Measurements from ENCODE around the gene CACNA2D2. TPM values are rescaled to one million over a fixed set of nuclear protein-coding genes. Genes with fewer than 3 reads are reported as not detected.

The CACNA2D2 gene
- total RNA-seq, 2 experiments from 2014 or later = 0.56 to 1.1 TPM

DNA sequence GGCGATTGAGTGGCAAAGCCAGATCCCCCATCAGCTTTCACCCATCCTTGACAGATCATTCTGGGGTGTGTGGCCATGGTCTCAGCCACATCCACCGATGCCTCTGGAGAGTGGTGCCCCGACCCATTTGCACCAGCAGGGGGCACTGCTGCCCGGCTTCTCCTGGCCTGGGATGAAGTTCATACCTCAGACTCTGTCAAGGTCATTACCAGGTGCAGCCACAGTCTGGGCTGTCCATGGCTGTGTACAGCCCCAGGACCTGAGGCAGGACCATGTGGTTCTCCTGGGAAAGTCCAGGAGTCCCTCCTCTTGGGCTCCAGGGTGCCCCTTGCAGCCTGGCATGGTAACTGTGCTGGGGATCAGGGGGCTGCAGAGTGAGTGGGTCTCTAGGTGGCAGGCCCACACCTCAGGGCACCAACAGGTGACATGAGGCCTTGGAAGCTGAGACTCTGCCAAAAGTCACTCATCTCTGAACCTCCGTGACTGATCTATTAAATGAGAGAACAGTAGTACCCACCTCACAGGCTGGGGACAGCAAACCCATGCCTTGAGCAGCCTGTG lies 67.2 kb downstream of the CACNA2D2 start:
- H3K27me3 Mint-ChIP-seq = no peaks in the 10 kb centered on the region
- CTCF ChIA-PET = interaction anchor here (0.5 to 5.8 kb wide), 15 partner anchors 10 to 131 kb away, joined by 3 to 79 read pairs (median 4); partner anchors contain the start of genes C3orf18, CACNA2D2, CYB561D2 and NPRL2
- ATAC-seq (peak; percentile 97), DNase-seq (peak; percentile 85)
- H3K27ac Mint-ChIP-seq = no peak overlapping the region
- H3K9me3 Mint-ChIP-seq (ENCODE audit: low read depth) = no peaks in the 10 kb centered on the region
- no peak overlapping the region for H3K4me3 Mint-ChIP-seq
- H3K4me1 Mint-ChIP-seq = no peaks in the 10 kb centered on the region
- no peaks in the 10 kb centered on the region for H3K36me3 Mint-ChIP-seq

DNA sequence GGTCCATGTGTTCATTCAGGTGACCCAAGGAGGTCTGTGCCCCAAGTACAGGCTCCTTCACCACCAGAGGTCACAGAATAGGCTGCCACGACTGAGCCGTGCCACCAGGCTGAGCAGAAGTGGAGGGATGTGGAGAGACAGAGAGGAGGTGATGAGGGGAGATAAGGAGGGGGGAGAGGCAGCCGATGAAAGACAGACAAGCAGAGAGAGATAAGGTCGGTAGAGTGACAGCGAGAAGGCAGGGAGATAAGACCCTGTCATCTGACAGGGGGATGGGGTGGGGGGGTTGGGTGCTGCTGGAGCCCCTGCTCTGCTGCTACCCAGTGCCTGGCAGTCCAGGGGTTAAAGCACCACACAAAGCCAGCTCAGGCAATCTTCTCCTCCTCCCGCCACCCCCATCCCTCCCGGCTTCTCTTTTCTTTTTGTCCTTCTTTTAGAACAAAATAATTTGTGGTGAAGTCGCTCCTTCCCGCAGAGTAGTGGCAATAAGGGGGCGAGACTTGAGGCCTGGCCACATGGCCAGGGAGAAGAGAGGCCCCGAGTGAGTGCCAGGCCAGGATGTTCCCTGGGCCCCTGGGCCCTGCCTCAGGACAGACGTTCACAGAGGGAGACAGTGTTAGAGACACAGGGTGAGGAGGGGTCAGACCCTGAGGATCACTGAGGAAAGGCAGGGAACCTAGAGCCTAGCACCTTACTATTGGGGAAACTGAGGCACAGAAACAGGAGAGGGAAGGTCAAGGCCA lies 67.9 kb downstream of the CACNA2D2 start:
- Mint-ChIP-seq H3K27ac (no peak overlapping the region), H3K27me3 (no peaks in the 10 kb centered on the region), H3K4me1 (no peaks in the 10 kb centered on the region), H3K36me3 (no peaks in the 10 kb centered on the region), H3K4me3 (no peak overlapping the region), H3K9me3 (ENCODE audit: low read depth) (no peaks in the 10 kb centered on the region)
- ATAC-seq (peak; percentile 45), DNase-seq (no peak)
- CTCF ChIA-PET = interaction anchor here (0.5 to 5.8 kb wide), 12 partner anchors 11 to 132 kb away, joined by 3 to 79 read pairs (median 4); partner anchors contain the start of genes C3orf18, CACNA2D2, CYB561D2 and NPRL2

DNA sequence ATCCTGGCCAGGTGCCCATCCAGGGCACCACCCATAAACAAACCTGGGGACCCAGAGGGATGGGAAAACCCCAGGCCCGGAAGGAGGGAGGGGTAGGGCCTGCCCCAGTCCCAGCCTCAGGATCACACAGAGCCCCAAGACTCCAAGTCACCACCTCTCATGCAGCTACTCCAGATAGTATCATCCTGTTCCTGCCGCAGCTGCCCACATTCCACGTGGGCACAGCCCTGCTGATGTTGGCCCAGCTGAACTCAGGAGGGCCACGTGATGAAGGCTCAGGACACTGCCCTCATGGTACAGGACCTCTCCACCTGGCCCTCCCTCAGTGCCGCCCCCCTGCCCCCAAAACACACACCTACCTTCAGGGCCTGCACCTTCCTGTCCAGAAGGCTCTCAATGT lies 69.5 kb downstream of the CACNA2D2 start:
- peaks cover 5% of the 10 kb centered on the region for H3K4me1 Mint-ChIP-seq
- no peak for ATAC-seq
- H3K4me3 Mint-ChIP-seq = no peak overlapping the region
- no peaks in the 10 kb centered on the region for H3K36me3 Mint-ChIP-seq
- H3K27ac Mint-ChIP-seq = no peak overlapping the region
- CTCF ChIA-PET = interaction anchor here (0.9 to 5.8 kb wide), 3 partner anchors 17 to 109 kb away, joined by 3 to 79 read pairs (median 3); no protein-coding TSS in a partner anchor
- no peaks in the 10 kb centered on the region for H3K9me3 Mint-ChIP-seq (ENCODE audit: low read depth)
- H3K27me3 Mint-ChIP-seq = no peaks in the 10 kb centered on the region
- no peak for DNase-seq

DNA sequence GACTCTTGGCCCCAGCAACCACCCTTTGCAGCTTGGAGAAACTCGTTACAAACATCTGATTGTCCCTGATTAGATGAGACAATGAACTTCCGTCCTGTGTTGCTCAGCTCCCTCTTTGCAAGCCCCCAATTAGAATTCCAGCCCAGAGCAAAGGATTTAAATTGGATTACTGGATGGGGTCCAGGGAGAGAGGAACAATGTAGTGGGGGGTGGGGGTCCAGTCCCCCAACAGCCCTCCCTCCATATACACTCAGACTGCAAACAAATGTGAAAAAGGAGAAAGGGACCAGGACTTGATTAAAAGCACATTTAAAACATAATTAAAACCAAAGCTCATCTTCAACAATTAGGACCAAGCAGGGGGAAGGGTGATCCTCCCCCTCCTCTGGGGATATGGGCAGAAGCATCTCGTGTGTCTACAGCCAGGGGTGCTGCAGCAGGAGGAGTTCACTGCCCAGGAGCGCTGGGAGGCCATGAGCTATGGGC lies 72.4 kb downstream of the CACNA2D2 start:
- Mint-ChIP-seq H3K36me3 (no peaks in the 10 kb centered on the region), H3K4me3 (no peak overlapping the region), H3K9me3 (ENCODE audit: low read depth) (no peaks in the 10 kb centered on the region), H3K27ac (no peak overlapping the region), H3K4me1 (peaks cover 7% of the 10 kb centered on the region), H3K27me3 (no peaks in the 10 kb centered on the region)
- ATAC-seq (no peak), DNase-seq (no peak)
- CTCF ChIA-PET = interaction anchor here (0.8 to 1.0 kb wide), 2 partner anchors 15 to 111 kb away, joined by 3 read pairs; no protein-coding TSS in a partner anchor

DNA sequence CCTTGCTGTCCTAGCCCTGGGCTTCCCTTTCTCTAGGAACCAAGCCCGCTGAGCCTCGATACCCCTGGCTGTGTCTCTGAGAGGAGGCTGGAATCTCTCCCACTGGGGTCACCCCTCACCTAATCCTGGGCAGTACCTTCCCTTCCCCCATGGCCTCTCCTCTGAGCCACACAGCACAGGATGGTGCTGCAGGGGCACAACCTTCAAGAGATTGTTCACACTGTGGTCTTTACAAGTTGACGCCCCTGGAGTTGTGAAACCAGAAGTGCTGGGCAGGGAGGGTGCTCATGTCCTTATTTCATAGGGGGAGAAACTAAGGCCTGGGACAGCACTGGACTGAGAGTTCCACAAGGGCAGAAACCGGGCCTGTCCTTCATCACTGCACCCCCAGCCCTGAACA lies 73.2 kb downstream of the CACNA2D2 start:
- CTCF ChIA-PET = interaction anchor here (1.0 kb wide), 1 partner anchor 112 kb away, joined by 3 read pairs; no protein-coding TSS in a partner anchor
- ATAC-seq (peak; percentile 25), DNase-seq (no peak)
- Mint-ChIP-seq H3K36me3 (no peaks in the 10 kb centered on the region), H3K27ac (no peak overlapping the region), H3K27me3 (no peaks in the 10 kb centered on the region), H3K4me1 (peaks cover 7% of the 10 kb centered on the region), H3K4me3 (no peak overlapping the region), H3K9me3 (ENCODE audit: low read depth) (no peaks in the 10 kb centered on the region)

DNA sequence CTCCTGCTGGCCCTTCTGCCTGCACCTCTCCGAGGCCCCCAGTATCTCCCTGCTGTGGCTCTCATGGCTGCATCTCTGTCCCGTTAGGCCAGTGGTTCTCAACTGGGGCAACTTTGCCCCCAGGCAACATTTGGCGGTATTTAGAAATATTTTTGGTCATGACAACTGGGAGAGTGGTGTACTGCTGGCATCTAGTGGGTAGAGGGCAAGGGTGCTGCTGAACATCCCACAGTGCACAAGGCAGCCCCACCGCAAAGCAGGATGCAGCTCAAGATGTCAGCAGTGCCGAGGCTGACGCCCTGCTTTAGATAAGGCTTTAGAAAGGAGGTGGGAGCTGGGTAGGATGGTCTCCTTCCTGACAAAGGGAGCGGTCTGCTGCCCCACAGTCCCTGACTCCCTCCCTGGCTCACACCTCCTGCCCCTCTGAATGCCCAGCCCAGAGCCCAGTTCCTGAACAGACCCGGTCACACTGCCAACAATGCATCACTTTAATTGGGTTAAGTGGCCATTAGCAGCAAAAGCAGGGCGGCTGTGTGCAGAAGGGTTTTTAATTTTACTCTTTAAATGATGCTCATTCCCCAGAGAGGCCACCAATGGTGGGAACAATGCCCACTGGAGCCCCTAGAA lies 75.3 kb downstream of the CACNA2D2 start:
- DNase-seq (no peak), ATAC-seq (peak; percentile 66)
- no peaks in the 10 kb centered on the region for H3K36me3 Mint-ChIP-seq
- H3K4me3 Mint-ChIP-seq = no peak overlapping the region
- H3K4me1 Mint-ChIP-seq = peaks cover 7% of the 10 kb centered on the region
- no peaks in the 10 kb centered on the region for H3K9me3 Mint-ChIP-seq (ENCODE audit: low read depth)
- H3K27ac Mint-ChIP-seq = no peak overlapping the region
- CTCF ChIA-PET = interaction anchor here (1.2 to 2.0 kb wide), 3 partner anchors 52 to 81 kb away, joined by 3 to 5 read pairs (median 4); no protein-coding TSS in a partner anchor
- H3K27me3 Mint-ChIP-seq = no peaks in the 10 kb centered on the region

DNA sequence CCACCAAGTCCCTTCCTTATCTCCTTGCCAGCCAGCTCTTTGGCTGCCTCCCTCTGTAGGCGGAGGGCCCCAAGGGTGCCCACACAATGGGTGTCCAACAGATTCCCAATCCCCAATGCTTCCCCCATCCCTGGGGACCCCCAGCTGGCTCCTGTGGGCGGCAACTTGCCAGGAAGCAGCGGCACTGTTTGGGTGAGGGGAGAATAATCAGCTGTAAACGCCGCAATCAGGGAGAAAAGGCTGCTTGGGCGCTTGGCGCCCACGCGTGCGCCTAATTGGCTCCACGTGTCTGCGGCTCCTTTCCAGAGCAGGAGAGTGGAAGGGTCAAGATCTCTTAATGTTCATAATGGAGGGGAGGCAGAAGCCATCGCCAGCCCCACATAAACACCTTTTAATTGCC lies 76.2 kb downstream of the CACNA2D2 start:
- no peak overlapping the region for H3K27ac Mint-ChIP-seq
- DNase-seq (no peak), ATAC-seq (no peak)
- H3K4me1 Mint-ChIP-seq = peaks cover 7% of the 10 kb centered on the region
- no peak overlapping the region for H3K4me3 Mint-ChIP-seq
- CTCF ChIA-PET = interaction anchor here (1.4 to 2.6 kb wide), 2 partner anchors 53 to 115 kb away, joined by 3 to 9 read pairs; no protein-coding TSS in a partner anchor
- no peaks in the 10 kb centered on the region for H3K27me3 Mint-ChIP-seq
- no peaks in the 10 kb centered on the region for H3K36me3 Mint-ChIP-seq
- H3K9me3 Mint-ChIP-seq (ENCODE audit: low read depth) = no peaks in the 10 kb centered on the region

DNA sequence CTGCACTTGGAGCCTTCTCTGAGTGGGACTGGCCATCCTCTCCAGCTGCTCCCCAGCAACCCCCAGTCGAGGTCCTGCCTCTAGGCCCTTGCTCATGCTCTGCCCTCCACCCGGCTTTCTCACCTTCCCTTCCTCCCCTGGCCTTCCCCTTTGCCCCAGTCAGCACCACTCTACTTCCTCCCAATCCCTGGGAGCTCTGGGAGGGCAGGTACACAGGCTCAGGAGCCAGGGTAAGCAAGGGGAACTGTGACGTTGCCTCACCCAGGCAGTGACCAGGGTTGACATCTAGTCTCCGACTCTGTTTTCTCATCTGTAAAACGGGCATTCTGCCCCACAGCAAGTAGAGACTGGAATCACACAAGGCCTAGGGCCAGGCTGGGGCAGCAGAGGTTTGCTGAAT lies 77.5 kb downstream of the CACNA2D2 start:
- Mint-ChIP-seq H3K27me3 (no peaks in the 10 kb centered on the region), H3K36me3 (no peaks in the 10 kb centered on the region), H3K27ac (no peak overlapping the region), H3K9me3 (ENCODE audit: low read depth) (no peaks in the 10 kb centered on the region), H3K4me1 (peaks cover 7% of the 10 kb centered on the region), H3K4me3 (no peak overlapping the region)
- CTCF ChIA-PET = interaction anchor here (2.6 kb wide), 1 partner anchor 117 kb away, joined by 9 read pairs; no protein-coding TSS in a partner anchor
- ATAC-seq (no peak), DNase-seq (no peak)

DNA sequence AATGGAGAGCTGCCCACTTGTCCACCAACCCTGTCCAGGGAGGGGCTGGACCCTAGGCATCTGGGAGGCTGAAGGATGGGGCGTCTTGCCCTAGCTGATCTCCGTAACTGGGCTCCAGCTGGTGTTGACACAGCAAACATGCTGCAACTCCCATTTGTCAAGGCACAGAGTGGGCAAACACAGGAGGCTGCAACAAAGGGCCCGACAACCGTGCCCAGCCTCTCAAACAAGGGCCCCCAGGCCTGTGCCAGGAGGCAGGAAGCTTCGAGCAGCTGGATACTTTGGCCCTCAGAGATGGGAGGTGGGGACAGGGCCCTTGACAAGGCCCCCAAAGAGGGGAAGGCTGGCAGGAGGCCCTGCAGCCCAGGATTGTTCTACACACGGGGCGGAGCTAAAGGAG lies 79.9 kb downstream of the CACNA2D2 start:
- Mint-ChIP-seq H3K36me3 (no peaks in the 10 kb centered on the region), H3K9me3 (ENCODE audit: low read depth) (no peaks in the 10 kb centered on the region), H3K27me3 (no peaks in the 10 kb centered on the region), H3K4me3 (no peak overlapping the region), H3K27ac (no peak overlapping the region), H3K4me1 (peaks cover 2% of the 10 kb centered on the region)
- no peak for ATAC-seq
- no peak for DNase-seq
- CTCF ChIA-PET = interaction anchor here (2.3 kb wide), 1 partner anchor 119 kb away, joined by 7 read pairs; no protein-coding TSS in a partner anchor

DNA sequence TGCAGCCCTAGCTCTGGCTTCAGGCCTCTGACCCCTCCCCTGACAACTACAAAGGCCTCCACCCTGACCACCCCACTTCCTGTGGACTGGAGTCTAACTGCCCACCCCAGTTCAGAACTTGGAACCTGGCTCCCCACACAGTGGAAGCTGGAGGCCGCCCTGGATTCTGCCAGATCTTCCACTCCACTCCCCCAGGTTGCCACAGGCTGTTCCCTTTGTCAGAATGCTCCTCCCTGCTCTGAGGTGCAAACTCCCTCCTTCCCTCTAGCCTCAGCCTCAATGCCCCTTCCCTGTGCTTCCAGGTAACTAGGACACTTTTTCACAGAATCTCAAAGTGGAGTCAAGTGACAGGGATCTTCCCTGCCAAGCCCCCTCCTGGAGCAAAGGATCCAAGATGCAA lies 81.3 kb downstream of the CACNA2D2 start:
- CTCF ChIA-PET = interaction anchor here (2.3 kb wide), 1 partner anchor 120 kb away, joined by 7 read pairs; no protein-coding TSS in a partner anchor
- Mint-ChIP-seq H3K36me3 (no peaks in the 10 kb centered on the region), H3K9me3 (ENCODE audit: low read depth) (no peaks in the 10 kb centered on the region), H3K4me1 (no peaks in the 10 kb centered on the region), H3K27ac (no peak overlapping the region), H3K4me3 (no peak overlapping the region), H3K27me3 (no peaks in the 10 kb centered on the region)
- DNase-seq (no peak), ATAC-seq (no peak)

DNA sequence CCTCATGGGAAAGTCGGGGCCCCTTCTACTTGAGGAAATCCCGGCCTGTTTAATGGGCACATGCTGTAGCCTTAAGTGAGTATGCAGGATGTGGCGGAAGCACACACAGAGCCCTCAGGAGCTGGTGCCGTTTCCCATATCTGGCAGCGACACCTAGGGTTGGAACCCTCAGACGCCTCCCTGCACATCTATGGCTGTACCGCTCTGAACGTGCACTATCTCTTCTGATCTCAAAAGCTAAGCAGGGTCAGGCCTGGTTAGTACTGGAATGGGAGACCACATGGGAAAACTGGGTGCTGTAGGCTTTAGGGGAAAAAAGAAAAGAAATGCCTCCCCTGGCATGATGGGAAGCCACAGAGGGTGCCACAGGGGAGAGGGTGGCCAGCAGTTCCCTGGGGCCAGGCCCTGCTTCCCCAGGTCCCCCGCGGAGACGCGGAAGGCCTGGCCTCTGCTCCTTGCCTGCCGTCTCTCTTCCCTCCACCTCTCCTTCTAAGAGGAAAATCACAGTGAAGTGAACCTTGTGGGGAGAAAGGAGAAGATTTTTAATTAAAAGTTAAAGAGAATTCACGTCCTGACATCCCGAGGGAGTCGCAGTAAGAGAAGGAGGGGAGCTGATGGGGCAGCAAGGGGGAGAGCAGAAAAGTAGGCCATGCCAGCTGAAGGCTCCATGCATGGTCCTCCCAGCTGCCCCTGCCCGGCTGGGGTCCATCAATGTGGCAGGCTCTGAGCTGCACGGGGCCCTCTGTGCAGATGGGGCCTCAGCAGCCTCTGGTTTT lies 83.7 kb downstream of the CACNA2D2 start:
- ATAC-seq = no peak
- H3K27ac Mint-ChIP-seq = no peak overlapping the region
- H3K27me3 Mint-ChIP-seq = no peaks in the 10 kb centered on the region
- H3K4me3 Mint-ChIP-seq = no peak overlapping the region
- peaks cover 7% of the 10 kb centered on the region for H3K4me1 Mint-ChIP-seq
- H3K9me3 Mint-ChIP-seq (ENCODE audit: low read depth) = no peaks in the 10 kb centered on the region
- no peak for DNase-seq
- CTCF ChIA-PET = interaction anchor here (0.6 kb wide), 1 partner anchor 12 kb away, joined by 5 read pairs; no protein-coding TSS in a partner anchor
- no peaks in the 10 kb centered on the region for H3K36me3 Mint-ChIP-seq

DNA sequence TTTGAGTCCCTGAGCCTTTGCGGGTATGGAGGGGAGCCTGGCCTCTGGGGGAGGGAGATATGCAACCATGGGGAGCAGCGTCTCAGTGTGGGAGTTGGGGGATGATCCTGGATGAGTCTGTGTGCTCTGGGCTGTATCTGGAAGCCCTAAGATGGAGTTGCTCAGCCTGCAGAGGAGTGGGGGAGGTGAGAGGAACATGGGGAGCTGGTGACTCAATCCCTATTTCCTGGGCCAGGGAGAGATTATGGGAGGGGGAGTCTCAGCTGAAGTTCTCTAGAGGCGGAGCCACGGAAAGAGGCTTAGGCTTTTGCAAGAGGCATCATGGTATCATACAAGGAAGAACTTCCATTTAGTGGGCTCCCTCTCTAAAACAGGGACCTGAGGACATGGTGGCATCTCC lies 84.6 kb downstream of the CACNA2D2 start:
- no peaks in the 10 kb centered on the region for H3K27me3 Mint-ChIP-seq
- H3K4me3 Mint-ChIP-seq = no peak overlapping the region
- H3K36me3 Mint-ChIP-seq = no peaks in the 10 kb centered on the region
- CTCF ChIA-PET = interaction anchor here (0.6 kb wide), 1 partner anchor 1976 kb away, joined by 3 read pairs; no protein-coding TSS in a partner anchor
- peaks cover 7% of the 10 kb centered on the region for H3K4me1 Mint-ChIP-seq
- no peak for ATAC-seq
- DNase-seq = no peak
- H3K9me3 Mint-ChIP-seq (ENCODE audit: low read depth) = no peaks in the 10 kb centered on the region
- no peak overlapping the region for H3K27ac Mint-ChIP-seq

Measured in activated CD8-positive, alpha-beta memory T cell treated with anti-CD3 and anti-CD28 coated beads, Interleukin-2, amount 10 ng/mL, durations not matched to agents 7 days and 5 days (primary cell).